ENCODE measurements around the gene USE1. TPM values are rescaled to one million over a fixed set of nuclear protein-coding genes. Genes with fewer than 3 reads are reported as not detected.

Gene USE1
- total and polyA plus RNA-seq, 9 of the 15 experiments (the other 6 are each of a cell fraction or from before 2014, with no cell fraction given), result 17.3 to 52.4 (median 34.0) TPM

- TF ChIP-seq ELK3 (CRISPR knock-in tag; IDR thresholded peaks at IDR 0.05) (no peak), JUNB (CRISPR knock-in tag; conservative IDR thresholded peaks at IDR 0.05) (no peak), KLF13 (tag; IDR thresholded peaks at IDR 0.05; ENCODE audit: borderline replicate concordance, low read depth) (no peak), ARID3A (IDR thresholded peaks at IDR 0.05; ENCODE audit: borderline replicate concordance, low read depth, low read length) (0 out of 2 replicates have a peak, but pooled peaks have one; percentile 23), ESRRB (CRISPR knock-in tag; IDR thresholded peaks at IDR 0.05; ENCODE audit: borderline replicate concordance) (no peak), TRIM24 (IDR thresholded peaks at IDR 0.05) (no peak), PYGO2 (tag; IDR thresholded peaks at IDR 0.05) (peak; percentile 85), FOXA3 (CRISPR knock-in tag; conservative IDR thresholded peaks at IDR 0.05 in 1 of 2, IDR thresholded peaks at IDR 0.05 in 1 of 2) (no peak), ZNF589 (CRISPR knock-in tag; IDR thresholded peaks at IDR 0.05; ENCODE audit: low read depth) (peak; percentile 100), ZNF175 (CRISPR knock-in tag; IDR thresholded peaks at IDR 0.05; ENCODE audit: low read depth) (peak; percentile 99), KDM2B (CRISPR knock-in tag; IDR thresholded peaks at IDR 0.05) (no peak), RFX7 (CRISPR knock-in tag; IDR thresholded peaks at IDR 0.05) (no peak), CHD4 (IDR thresholded peaks at IDR 0.05; ENCODE audit: insufficient read depth, insufficient replicate concordance, low read depth, low read length, poor library complexity, severe bottlenecking) (no peak), ZBTB43 (CRISPR knock-in tag; IDR thresholded peaks at IDR 0.05) (no peak), COPS2 (conservative IDR thresholded peaks at IDR 0.05) (no peak), EP300 (IDR thresholded peaks at IDR 0.05; ENCODE audit: low read length) (no peak), STAT5B (CRISPR knock-in tag; IDR thresholded peaks at IDR 0.05) (no peak), ZNF146 (CRISPR knock-in tag; IDR thresholded peaks at IDR 0.05; ENCODE audit: unreplicated experiment) (no peak), ASH1L (IDR thresholded peaks at IDR 0.05; ENCODE audit: borderline replicate concordance, low read depth, partially characterized antibody) (peak; percentile 99), FOS (IDR thresholded peaks at IDR 0.05; ENCODE audit: extremely low read depth, insufficient read length) (peak; percentile 97), ZNF197 (CRISPR knock-in tag; IDR thresholded peaks at IDR 0.05; ENCODE audit: low read depth) (peak; percentile 91), CSDE1 (IDR thresholded peaks at IDR 0.05) (no peak; a peak in 1 of 4 replicates), PRPF4 (IDR thresholded peaks at IDR 0.05; ENCODE audit: insufficient read depth, low read depth, low read length, poor library complexity, severe bottlenecking) (no peak), BDP1 (IDR thresholded peaks at IDR 0.05; ENCODE audit: insufficient read depth, insufficient read length) (no peak), SNAPC5 (CRISPR knock-in tag; IDR thresholded peaks at IDR 0.05) (no peak)
Observed at GRCh38 chr19:17266975-17267788, 52.0 kb downstream of the USE1 start, which contains the start of gene BABAM1 (continued).

Measured in K562 (cell line).